ENCODE measurements around the gene SLC26A8. TPM values are rescaled to one million over a fixed set of nuclear protein-coding genes. Genes with fewer than 3 reads are reported as not detected.

Gene SLC26A8, protein sequence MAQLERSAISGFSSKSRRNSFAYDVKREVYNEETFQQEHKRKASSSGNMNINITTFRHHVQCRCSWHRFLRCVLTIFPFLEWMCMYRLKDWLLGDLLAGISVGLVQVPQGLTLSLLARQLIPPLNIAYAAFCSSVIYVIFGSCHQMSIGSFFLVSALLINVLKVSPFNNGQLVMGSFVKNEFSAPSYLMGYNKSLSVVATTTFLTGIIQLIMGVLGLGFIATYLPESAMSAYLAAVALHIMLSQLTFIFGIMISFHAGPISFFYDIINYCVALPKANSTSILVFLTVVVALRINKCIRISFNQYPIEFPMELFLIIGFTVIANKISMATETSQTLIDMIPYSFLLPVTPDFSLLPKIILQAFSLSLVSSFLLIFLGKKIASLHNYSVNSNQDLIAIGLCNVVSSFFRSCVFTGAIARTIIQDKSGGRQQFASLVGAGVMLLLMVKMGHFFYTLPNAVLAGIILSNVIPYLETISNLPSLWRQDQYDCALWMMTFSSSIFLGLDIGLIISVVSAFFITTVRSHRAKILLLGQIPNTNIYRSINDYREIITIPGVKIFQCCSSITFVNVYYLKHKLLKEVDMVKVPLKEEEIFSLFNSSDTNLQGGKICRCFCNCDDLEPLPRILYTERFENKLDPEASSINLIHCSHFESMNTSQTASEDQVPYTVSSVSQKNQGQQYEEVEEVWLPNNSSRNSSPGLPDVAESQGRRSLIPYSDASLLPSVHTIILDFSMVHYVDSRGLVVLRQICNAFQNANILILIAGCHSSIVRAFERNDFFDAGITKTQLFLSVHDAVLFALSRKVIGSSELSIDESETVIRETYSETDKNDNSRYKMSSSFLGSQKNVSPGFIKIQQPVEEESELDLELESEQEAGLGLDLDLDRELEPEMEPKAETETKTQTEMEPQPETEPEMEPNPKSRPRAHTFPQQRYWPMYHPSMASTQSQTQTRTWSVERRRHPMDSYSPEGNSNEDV
- polyA plus RNA-seq (2013): 0.01 TPM in 2 replicates

DNA sequence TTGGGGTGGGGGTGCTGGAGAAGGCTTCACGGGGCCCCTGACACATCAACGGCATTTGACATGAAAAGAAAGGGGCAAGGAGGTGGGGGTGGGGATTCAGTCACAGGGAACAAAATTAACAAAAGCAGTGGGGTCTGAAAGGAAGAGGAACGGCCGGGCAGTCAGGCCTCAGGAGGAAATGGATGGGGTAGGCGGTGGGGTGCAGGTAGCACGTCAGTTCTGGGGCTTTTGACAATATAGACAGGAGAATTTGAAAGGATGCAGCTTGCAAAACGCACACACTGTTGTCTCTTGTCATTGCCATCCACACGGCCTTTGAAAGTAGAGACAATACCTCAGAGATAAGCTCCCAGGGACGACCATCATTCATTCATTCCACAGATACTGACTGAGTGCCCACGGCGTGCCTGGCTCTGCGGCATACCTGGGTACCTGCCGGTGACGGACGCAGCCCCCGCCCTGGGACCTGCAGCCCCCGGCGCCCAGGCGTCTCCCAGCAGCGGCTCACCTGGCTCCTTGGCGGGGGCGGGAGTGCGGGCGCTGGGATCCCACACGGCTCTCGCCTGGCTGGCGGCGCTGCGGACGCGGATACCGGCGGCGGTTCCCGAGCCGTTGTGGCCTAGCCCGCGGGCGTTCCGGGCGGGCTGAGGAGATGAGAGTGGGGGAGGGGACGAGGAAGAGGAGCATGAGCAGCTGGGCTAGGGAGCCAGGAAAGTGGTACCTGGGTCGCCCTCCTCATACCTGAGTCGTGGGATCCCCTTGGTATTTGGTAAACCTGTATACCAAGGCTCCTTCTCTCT, at the start of gene SLC26A8:
Gene SLC26A8 (minus strand): TSS at position 646 of the 800 bp plus-strand sequence. CDS start 4,934 bp downstream, outside the sequence.
- Histone ChIP-seq H2BK120ac (ENCODE audit: insufficient read depth, low read length, poor library complexity) (no peak within 1 kb of the TSS), H3K18ac (ENCODE audit: low read length) (peak within 1 kb of the TSS; percentile 24), H3K4ac (ENCODE audit: low read depth, low read length) (no peak within 1 kb of the TSS), H3K9ac (ENCODE audit: low read length) (no peak within 1 kb of the TSS), H3K79me2 (ENCODE audit: control insufficient read depth, insufficient read depth, low read length, poor library complexity) (peaks cover 12% of the 10 kb centered on the region), H2BK12ac (ENCODE audit: low read length) (no peak within 1 kb of the TSS), H4K12ac (ENCODE audit: low read depth, low read length) (no peak within 1 kb of the TSS), H2AK5ac (ENCODE audit: low read length) (no peak within 1 kb of the TSS), H3K27ac (ENCODE audit: low read depth, low read length) (no peak within 1 kb of the TSS), H2BK5ac (ENCODE audit: low read depth, low read length, poor library complexity) (no peak within 1 kb of the TSS), H3K4me2 (ENCODE audit: low read length) (peak within 1 kb of the TSS; percentile 72), H2AFZ (ENCODE audit: insufficient read depth, low read length, poor library complexity) (peak within 1 kb of the TSS; percentile 83), H3K4me3 (ENCODE audit: low read depth, low read length) (peak within 1 kb of the TSS; percentile 40), H3K36me3 (ENCODE audit: control insufficient read depth in 1 of 2, insufficient read depth in 2 of 2, low read length in 2 of 2) (no peaks in the 10 kb centered on the region), H3K23ac (ENCODE audit: low read length) (no peak within 1 kb of the TSS), H3K27me3 (ENCODE audit: insufficient read depth, low read length) (no peaks in the 10 kb centered on the region), H4K8ac (ENCODE audit: low read depth, low read length) (peak within 1 kb of the TSS; percentile 32), H3K79me1 (ENCODE audit: low read length) (peaks cover 9% of the 10 kb centered on the region), H3K4me1 (ENCODE audit: control insufficient read depth in 1 of 2, insufficient read depth in 2 of 2, low read length in 2 of 2) (peaks cover 8 to 9% of the 10 kb centered on the region in 2 experiments), H4K91ac (ENCODE audit: low read depth, low read length) (peak within 1 kb of the TSS; percentile 8), H3K14ac (ENCODE audit: low read length) (peak within 1 kb of the TSS; percentile 29), H3K9me3 (ENCODE audit: insufficient read depth, low read depth, low read length) (peaks cover 3% of the 10 kb centered on the region)
- peak; percentile 26 to 37 for DNase-seq
- no CpG with 5 or more reads among the region's 44 CpGs for WGBS (ENCODE audit: extremely low coverage, insufficient coverage, insufficient read length)

DNA sequence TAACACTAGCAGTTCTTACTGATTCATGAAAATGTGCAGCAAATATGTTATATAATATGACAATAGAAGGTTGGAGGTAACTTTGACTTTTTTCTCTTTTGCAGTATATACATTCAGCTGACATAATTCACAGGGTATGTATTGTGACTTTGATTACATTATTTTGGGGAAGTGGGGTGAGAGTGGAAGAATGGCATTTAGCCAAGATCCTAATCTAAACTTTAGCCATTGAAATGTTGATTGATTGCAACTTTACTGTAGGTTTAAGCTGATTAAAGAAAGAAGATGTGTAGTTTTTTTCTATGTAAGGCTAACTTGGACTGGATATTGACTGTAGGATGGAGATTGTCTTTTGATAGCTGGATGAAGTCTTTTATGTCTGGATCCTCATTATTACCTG, 49.1 kb upstream of the SLC26A8 start:
- Histone ChIP-seq H3K36me3 (ENCODE audit: control insufficient read depth in 1 of 2, insufficient read depth in 2 of 2, low read length in 2 of 2) (peaks cover 0 to 2% of the 10 kb centered on the region in 2 experiments), H4K91ac (ENCODE audit: low read depth, low read length) (no peak overlapping the region), H3K79me2 (ENCODE audit: control insufficient read depth, insufficient read depth, low read length, poor library complexity) (no peaks in the 10 kb centered on the region), H3K9ac (ENCODE audit: low read length) (no peak overlapping the region), H3K4me2 (ENCODE audit: low read length) (no peak overlapping the region), H3K27me3 (ENCODE audit: insufficient read depth, low read length) (no peaks in the 10 kb centered on the region), H3K9me3 (ENCODE audit: insufficient read depth, low read depth, low read length) (no peaks in the 10 kb centered on the region), H3K14ac (ENCODE audit: low read length) (no peak overlapping the region), H4K12ac (ENCODE audit: low read depth, low read length) (no peak overlapping the region), H3K79me1 (ENCODE audit: low read length) (no peaks in the 10 kb centered on the region), H3K4me1 (ENCODE audit: control insufficient read depth in 1 of 2, insufficient read depth in 2 of 2, low read length in 2 of 2) (no peaks in the 10 kb centered on the region), H2BK120ac (ENCODE audit: insufficient read depth, low read length, poor library complexity) (no peak overlapping the region), H2AK5ac (ENCODE audit: low read length) (no peak overlapping the region), H2AFZ (ENCODE audit: insufficient read depth, low read length, poor library complexity) (no peak overlapping the region), H4K8ac (ENCODE audit: low read depth, low read length) (no peak overlapping the region), H3K4ac (ENCODE audit: low read depth, low read length) (no peak overlapping the region), H3K18ac (ENCODE audit: low read length) (no peak overlapping the region), H3K4me3 (ENCODE audit: low read depth, low read length) (no peak overlapping the region), H3K23ac (ENCODE audit: low read length) (no peak overlapping the region), H2BK5ac (ENCODE audit: low read depth, low read length, poor library complexity) (no peak overlapping the region), H3K27ac (ENCODE audit: low read depth, low read length) (no peak overlapping the region), H2BK12ac (ENCODE audit: low read length) (no peak overlapping the region)
- no peak for DNase-seq

GRCh38 chr6:36072681-36073080, 48.2 kb upstream of the SLC26A8 start:
- no CpG with 5 or more reads among the region's 4 CpGs for WGBS (ENCODE audit: extremely low coverage, insufficient coverage, insufficient read length)

DNA sequence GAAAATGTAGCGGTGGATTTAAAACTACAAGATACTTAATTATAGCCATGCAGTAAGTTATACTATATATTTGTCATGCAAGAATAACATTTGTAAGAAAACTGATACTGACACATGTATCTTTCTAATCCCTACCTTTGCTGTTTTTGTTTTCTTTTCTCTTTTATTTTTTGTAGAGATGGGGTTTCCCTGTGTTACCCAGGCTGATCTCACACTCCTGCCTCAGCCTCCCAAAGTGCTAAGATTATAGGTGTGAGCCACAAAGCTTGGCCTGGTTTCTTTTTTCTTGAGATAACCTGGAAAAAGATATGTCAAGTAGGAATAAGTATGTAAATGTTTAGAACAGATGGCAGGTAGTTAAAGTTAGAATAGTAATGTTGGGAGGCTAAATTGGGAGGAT, 47.3 kb upstream of the SLC26A8 start:
- Histone ChIP-seq H3K18ac (ENCODE audit: low read length) (no peak overlapping the region), H4K8ac (ENCODE audit: low read depth, low read length) (no peak overlapping the region), H2BK12ac (ENCODE audit: low read length) (no peak overlapping the region), H3K4ac (ENCODE audit: low read depth, low read length) (no peak overlapping the region), H3K27ac (ENCODE audit: low read depth, low read length) (no peak overlapping the region), H4K12ac (ENCODE audit: low read depth, low read length) (no peak overlapping the region), H2BK120ac (ENCODE audit: insufficient read depth, low read length, poor library complexity) (no peak overlapping the region), H4K91ac (ENCODE audit: low read depth, low read length) (no peak overlapping the region), H3K79me1 (ENCODE audit: low read length) (no peaks in the 10 kb centered on the region), H2AFZ (ENCODE audit: insufficient read depth, low read length, poor library complexity) (no peak overlapping the region), H3K4me3 (ENCODE audit: low read depth, low read length) (no peak overlapping the region), H3K14ac (ENCODE audit: low read length) (no peak overlapping the region), H3K4me1 (ENCODE audit: control insufficient read depth in 1 of 2, insufficient read depth in 2 of 2, low read length in 2 of 2) (no peaks in the 10 kb centered on the region), H3K9me3 (ENCODE audit: insufficient read depth, low read depth, low read length) (no peaks in the 10 kb centered on the region), H2BK5ac (ENCODE audit: low read depth, low read length, poor library complexity) (no peak overlapping the region), H3K79me2 (ENCODE audit: control insufficient read depth, insufficient read depth, low read length, poor library complexity) (no peaks in the 10 kb centered on the region), H3K36me3 (ENCODE audit: control insufficient read depth in 1 of 2, insufficient read depth in 2 of 2, low read length in 2 of 2) (no peaks in the 10 kb centered on the region), H3K9ac (ENCODE audit: low read length) (no peak overlapping the region), H3K4me2 (ENCODE audit: low read length) (no peak overlapping the region), H2AK5ac (ENCODE audit: low read length) (no peak overlapping the region), H3K27me3 (ENCODE audit: insufficient read depth, low read length) (no peaks in the 10 kb centered on the region), H3K23ac (ENCODE audit: low read length) (no peak overlapping the region)
- DNase-seq: no peak
- WGBS (ENCODE audit: extremely low coverage, insufficient coverage, insufficient read length): no CpG with 5 or more reads among the region's 1 CpG

More at GRCh38 chr6:36072681-36073080, 48.2 kb upstream of the SLC26A8 start:
- DNase-seq: peak in 1 of 2 donors; percentile 34
- H3K23ac ChIP-seq (ENCODE audit: low read length): no peak overlapping the region
- H3K4me3 ChIP-seq (ENCODE audit: low read depth, low read length): no peak overlapping the region
- H3K4me1 ChIP-seq (ENCODE audit: control insufficient read depth in 1 of 2, insufficient read depth in 2 of 2, low read length in 2 of 2): no peaks in the 10 kb centered on the region
- H3K27ac ChIP-seq (ENCODE audit: low read depth, low read length): no peak overlapping the region
- no peaks in the 10 kb centered on the region for H3K79me2 ChIP-seq (ENCODE audit: control insufficient read depth, insufficient read depth, low read length, poor library complexity)
- H3K27me3 ChIP-seq (ENCODE audit: insufficient read depth, low read length): no peaks in the 10 kb centered on the region
- no peak overlapping the region for H3K18ac ChIP-seq (ENCODE audit: low read length)
- H2BK5ac ChIP-seq (ENCODE audit: low read depth, low read length, poor library complexity): no peak overlapping the region
- no peak overlapping the region for H3K9ac ChIP-seq (ENCODE audit: low read length)
- H4K12ac ChIP-seq (ENCODE audit: low read depth, low read length): no peak overlapping the region
- H2AFZ ChIP-seq (ENCODE audit: insufficient read depth, low read length, poor library complexity): no peak overlapping the region
- no peak overlapping the region for H3K4me2 ChIP-seq (ENCODE audit: low read length)
- H4K8ac ChIP-seq (ENCODE audit: low read depth, low read length): no peak overlapping the region
- no peaks in the 10 kb centered on the region for H3K79me1 ChIP-seq (ENCODE audit: low read length)
- no peak overlapping the region for H2BK12ac ChIP-seq (ENCODE audit: low read length)
- no peak overlapping the region for H3K14ac ChIP-seq (ENCODE audit: low read length)
- H3K36me3 ChIP-seq (ENCODE audit: control insufficient read depth in 1 of 2, insufficient read depth in 2 of 2, low read length in 2 of 2): no peaks in the 10 kb centered on the region
- no peak overlapping the region for H2BK120ac ChIP-seq (ENCODE audit: insufficient read depth, low read length, poor library complexity)
- no peak overlapping the region for H2AK5ac ChIP-seq (ENCODE audit: low read length)
- no peak overlapping the region for H3K4ac ChIP-seq (ENCODE audit: low read depth, low read length)
- no peak overlapping the region for H4K91ac ChIP-seq (ENCODE audit: low read depth, low read length)
- H3K9me3 ChIP-seq (ENCODE audit: insufficient read depth, low read depth, low read length): no peaks in the 10 kb centered on the region

All from trophoblast cell (in vitro differentiated cells and primary cell).